Activated CD4-positive, alpha-beta T cell treated with anti-CD3 and anti-CD28 coated beads, Interleukin-2, amount 50 U/mL, for 48 hours (primary cell): ENCODE results near the gene EXOC4.

ENCODE experiments used
- DNase-seq, 2 experiments: peaks; one replicate each; pipeline ENCODE4 v3.0.0-alpha.2; 2020

EXOC4 gene

DNA sequence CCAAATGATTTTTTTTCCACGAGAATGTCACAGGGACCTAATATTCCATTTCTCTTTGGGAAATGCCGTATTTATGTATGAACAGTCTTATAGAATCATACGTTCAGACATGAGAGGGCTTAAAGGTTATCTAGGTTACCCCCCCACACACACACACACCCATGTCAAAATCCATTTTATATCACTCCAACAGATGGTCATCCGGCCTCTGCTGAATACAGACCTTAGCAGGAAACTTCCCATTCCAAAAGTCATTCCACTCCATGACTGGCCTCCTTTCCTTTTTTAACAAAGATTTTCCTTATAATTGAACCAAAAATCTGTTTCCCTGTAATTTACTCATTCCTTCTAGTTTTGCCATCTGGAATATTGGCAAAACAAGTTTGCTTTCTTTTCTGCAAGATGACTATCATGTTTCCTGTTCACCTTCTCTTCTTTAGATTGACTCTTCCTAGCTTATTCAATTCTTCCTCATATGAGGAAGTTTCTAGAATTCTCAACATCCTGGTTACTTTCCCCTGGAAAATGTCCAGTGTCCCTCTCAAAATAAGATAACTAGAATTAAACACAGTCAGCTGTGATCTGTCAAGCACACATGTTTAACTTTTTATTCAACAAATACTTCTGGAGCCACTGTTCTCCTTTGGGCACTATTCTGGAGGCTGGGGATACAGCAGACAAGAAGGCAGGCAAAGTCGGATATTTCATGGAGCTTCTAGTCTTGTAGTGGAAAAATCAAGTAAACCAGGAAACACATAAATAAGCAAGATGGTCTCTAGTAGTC, 597.8 kb downstream of the EXOC4 start:
- DNase-seq: no peak

DNA sequence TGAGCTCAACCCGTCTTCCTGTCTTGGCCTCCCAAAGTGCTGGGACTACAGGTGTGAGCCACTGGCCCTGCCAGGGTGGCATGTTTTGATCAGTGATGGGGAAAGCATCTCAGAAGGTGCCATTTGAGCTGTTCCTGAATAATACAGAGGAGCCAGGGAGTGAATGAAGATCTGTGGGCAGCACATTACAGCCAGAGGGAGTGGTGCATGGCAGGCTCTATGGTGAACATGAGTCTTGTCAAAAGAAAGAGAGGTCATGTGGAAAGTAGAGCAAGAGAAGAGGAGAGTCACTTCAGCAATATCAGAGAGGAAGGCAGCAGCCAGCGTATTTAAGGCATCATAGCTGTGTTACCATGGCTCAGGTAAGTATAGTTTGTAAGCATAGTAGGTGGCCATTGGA, 598.5 kb downstream of the EXOC4 start:
- DNase-seq: no peak

DNA sequence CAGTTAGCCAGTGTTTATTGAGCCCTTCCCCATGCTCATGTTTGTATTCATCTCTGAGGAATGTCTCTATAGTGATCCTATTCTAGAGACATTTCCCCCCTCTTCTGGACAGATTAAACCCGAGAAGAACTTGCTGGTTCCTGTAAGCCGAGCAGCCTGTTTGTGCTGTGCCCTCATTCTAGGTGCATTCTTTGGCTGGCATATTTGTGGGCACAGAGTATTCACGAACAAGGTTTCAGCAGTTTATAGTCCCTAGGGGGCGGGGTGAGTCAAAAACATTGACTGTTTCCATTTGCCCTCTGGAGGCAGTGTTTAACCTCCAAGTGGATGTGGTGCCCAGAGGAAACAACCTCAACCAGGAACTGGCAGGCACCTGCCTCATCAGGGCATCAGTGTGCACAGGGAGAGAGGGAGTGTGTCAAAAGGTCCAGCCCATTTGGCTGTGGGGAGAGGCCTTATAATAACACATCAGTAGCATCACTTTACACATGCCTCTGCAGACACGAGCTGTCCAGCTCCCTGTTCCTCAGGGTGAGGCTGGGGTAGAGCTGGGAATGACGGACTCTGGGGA, 600.9 kb downstream of the EXOC4 start:
- DNase-seq: peak; percentile 3 to 10

DNA sequence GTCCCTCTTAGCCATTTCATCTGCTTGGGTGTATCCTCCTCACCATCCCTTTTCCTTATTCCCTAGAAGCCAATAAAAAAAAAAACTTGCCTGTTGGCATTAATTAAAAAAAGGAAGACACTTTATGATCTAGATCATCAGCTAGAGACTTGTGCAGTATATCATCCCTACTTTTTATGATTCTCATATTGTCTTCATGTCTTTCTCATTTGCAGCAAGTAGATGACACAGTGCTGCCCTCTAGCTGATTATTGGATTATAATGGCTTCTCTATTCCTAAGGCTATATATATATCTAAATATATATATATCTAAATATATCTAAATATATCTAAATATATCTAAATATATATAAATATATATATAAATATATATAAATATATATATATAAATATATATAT, 601.9 kb downstream of the EXOC4 start:
- DNase-seq: no peak

DNA sequence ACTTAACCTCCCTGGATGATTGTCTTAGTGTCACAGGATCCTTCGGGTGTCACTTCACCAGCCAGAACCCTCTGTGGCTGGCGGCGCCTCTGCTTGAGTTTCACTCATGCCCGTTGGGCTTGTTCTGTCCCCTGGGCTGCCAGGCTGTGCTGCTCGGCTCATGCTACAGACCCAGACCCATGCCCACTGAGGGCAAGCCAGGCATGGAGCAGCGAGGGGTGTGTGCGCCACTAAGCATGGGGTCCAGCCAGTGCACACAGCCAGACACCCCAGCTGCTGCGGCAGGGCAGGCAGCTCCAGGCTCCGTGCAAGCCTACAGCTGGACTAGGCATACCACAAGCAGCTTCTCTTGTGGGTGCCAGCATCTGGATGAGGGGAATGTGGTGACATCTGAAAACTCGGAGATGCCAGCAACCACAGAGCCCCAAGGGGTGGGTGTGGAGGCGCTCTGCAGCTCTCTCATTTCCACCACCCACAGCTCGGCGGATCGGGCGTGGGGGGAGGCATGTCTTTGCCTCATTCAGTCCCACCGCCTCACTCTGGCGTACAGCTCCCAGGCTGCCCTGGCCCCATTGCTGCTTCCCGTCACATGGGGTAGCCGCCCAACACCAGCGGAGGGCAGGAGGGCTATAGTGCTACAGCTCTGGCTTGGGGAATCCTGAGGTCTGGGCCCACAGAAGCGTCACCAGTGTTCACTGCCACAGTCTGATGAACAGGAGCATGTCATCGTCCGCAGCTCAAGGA, 604.7 kb downstream of the EXOC4 start:
- no peak for DNase-seq

DNA sequence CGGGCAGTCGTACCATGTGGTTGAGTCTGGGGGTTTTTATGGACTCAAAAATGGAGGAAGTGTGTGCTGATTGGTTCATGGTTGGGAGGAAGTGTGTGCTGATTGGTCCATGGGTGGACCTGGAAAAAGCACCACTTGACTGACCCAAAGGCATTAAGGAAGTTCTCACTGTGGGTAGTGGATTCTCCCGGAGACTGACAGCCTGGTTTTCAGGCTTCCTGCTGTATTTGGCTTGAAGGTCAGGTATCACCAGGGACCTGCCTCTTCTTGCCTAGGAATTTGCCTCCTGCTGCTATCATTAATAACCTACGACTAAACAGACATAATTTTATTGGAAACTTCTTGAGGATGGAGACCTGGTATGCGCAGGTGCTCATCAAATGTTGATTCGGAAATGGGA, 605.4 kb downstream of the EXOC4 start:
- no peak for DNase-seq

DNA sequence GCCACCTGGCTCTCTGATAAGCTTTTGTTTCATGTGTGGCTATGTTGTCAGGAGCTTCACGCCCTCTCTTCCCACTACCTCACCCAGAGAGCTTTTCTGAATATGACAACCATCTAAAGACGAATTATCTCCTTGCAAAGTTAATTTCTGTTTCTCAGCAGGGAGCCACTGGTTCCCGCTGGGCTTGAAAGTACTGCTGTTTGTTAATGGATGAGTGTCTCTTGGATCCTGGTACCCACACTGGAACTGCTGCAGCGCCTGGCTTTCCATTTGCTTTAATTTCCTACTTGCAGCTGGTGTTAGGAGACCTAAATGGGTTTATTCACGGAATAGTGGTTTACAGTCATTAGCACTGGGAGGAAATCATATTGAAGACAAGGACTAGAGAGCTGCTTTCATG, 606.4 kb downstream of the EXOC4 start:
- no peak for DNase-seq

DNA sequence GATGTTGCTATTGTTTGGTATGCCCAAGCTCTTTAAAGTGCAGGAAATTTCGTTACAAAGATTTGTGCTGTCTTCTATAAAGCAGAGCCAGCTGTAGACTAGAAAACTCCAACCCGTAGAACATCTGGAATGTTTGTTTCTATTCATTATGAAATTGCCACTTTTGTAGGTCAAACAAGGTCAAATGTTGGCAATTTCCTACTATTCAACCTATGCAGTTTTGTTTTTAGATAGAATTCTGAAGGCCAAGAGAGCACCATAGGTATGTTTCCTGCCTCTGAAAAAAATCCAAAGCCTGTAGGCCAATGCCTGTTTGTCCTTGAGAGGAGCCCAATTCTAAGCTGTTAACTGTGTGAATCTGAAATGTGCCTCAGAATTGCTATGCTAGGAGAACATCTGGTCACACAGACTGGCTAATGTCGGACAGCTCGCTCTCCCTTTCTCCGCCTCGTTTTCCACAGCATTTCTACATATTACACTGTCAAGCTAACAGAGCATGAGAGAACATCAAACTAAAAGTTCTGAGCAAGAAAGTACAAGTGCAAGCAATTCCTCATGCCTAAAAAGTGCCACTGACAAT, 607.1 kb downstream of the EXOC4 start:
- no peak for DNase-seq

DNA sequence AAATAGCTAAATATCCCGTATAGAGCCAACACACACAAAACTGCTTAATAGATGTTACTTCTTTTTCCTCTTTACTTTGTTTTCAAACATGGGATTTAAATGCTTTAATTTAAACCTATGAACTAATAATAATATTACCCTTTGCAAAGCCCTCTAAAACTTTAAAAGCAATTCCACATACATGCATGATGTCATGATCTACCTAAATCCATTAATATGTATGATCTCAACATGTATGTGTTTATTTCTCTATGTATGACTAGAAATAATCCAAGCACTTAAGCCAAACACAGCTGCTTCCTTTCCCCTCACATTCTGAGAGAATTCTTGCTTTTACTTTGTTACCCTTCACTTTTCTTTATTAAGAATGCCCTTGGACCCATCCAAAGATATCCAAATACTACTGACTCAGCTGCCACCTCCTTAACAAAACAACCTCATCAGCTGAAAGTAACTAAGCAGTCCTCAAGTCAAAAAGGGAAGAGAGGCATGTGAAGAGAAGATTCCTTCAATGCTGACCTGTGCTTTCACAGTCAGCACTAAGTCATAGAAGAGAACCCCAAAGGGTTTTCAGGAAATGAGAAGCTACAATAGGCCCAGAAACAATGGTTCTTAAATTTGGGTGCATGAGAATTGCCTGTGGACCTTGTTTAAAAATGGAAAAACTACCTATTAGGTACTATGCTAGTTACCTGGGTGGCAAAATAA, 607.9 kb downstream of the EXOC4 start:
- DNase-seq: no peak

DNA sequence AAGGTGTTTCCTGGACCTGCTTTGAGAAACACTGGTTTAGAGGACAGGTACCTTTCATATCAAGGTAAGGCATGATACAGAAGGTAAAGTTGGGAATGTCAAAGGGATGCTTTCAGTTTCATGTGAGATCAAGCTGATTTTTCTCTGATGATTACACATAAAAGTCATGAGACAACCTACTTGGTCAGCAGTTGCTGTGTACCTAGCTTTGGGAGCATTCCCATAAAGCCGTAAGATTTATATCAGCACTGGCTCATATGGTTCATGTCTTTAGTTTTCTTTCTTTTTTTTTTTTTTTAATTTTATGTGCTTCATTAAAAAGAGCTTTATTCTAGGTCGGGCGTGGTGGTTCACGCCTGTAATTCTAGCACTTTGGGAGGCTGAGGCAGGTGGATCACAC, 609.0 kb downstream of the EXOC4 start:
- DNase-seq: no peak

DNA sequence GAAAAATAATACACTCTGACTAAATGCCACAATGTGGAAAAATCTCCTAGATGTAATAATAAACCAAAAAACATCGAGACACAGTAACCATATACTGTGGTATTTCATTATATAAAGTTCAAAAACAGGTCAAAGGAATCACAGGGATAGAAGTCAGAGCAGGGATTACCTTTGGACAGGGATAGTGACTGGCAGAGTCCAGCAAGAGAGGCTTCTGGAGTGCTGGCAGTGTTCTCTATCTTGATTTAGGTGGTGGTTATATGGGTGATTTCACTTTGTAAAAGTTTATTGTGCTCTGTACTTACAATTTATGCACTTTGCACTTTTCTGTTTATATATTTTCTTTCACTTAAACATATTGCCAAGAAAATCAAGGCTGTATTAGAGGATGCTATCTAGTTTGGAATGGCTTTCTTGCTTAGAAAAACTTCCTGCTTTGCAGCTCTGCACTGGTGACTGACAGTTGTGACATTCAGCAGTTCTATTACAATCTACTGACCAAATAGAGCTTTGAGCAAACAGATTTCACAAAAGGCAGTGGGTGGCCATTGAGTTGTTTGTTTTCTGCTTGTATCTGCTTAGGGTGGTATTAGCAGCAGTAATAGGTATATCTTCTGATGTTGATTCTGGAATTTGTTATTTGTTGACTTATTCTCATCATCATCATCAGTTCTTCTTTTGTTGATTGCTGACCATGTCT, 610.6 kb downstream of the EXOC4 start:
- no peak for DNase-seq

DNA sequence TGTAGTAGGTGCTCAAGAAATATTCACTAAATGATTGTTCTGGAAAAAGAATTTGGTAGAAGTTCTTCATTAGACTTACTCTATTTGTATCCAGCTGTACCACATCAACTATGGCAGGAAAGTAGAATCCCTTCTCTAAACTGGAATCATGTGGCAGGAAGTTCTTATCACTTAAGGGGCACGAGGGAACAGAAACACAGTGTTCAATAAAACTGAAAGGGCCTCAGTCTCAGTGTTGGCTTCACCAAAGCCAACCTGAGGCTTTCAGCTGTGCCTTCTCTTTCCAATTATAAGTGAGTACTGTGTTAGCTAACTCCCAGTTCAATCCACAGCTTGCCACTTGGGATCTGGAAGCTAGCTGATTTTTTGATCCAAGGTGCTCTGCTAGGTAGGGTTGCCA, 616.7 kb downstream of the EXOC4 start:
- no peak for DNase-seq

DNA sequence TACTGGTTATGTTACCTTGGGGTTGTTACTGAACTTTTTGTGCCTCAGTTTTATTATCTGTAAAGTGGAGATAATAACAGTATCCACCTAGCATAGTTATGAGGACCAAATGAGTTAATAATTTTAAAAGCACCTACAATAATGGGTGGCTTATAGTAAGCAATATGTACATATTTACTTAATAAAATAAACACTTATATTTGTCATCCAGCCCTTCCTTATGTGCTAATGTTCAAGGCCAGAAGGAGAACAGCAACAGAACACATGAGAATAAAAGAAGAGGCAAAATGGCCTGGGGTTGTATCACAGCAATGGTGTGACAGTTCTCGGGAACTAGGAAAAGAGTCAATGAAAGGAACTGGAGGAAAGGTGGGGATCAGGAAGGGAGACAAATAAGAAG, 618.9 kb downstream of the EXOC4 start:
- DNase-seq: no peak

DNA sequence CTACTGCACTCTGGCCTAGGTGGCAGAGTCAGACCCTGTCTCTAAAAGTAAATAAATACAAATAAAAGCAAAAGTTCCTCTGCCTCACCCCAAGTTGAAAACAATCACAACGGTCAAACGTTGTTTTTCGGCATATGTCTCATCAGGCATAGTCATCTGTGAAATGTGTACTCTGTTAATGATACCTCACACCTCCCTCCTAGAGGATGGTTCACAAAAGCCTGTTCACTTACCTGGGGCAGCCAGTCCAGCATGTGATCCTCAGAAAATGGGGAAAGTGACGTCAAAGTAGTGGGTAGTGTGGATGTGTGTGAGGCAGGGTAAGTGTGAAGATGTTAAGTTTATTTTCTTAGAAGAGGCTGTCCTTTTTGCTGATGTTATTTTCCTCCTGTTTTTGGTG, 620.3 kb downstream of the EXOC4 start:
- no peak for DNase-seq

DNA sequence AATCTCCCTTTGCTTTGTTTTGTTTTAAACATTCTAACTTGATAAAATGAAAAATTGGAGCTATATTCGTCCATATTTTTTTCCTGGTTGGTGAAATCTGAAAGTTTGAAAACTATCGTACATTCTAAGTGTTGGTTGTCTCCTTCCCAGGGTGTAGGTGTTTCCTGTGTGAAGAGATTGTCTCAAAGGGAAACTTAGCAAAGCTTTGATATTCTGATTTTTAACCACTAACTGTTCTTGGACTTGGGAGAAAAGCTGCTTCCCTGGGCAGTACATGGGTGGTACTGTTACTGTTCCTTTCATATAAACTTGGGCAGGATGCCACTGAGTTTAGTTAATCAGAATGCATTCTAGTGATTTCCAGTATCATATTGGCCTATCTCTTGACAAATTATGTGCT, 620.8 kb downstream of the EXOC4 start:
- DNase-seq: no peak

DNA sequence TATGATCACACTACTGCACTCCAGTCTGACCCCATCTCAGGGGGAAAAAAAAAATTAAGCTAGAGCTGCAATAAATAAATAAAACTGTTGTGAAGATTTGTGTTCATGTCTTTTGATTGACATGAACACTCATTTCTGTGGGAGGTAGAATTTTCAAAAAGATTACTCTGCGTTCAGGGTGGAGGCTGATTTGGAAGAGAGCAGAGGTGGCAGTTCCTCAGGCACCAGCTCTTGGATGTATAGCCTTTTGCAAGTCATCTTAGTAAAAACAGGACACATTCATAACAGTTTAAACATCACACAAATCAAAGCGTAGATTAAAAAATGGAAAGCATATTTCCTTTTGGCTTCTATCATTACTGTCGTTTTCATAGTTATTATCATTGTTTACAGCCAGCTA, 630.7 kb downstream of the EXOC4 start:
- DNase-seq: no peak

DNA sequence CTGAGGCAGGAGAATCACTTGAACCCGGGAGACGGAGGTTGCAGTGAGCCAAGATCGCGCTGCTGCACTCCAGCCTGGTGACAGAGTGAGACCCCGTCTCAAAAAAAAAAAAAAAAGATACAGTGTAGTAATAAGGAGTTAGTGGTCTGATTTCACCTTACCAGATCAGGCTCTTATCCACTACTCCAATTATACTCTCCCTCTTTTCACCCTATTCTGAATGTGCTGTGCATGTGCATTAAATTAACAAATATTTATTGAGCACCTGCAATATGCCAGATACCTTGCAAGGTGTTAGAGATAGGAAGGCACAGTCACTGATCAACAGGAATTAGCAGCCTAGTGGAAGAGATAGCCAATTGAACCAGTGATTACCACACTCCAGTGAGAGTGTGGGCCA, 632.3 kb downstream of the EXOC4 start:
- DNase-seq: no peak

DNA sequence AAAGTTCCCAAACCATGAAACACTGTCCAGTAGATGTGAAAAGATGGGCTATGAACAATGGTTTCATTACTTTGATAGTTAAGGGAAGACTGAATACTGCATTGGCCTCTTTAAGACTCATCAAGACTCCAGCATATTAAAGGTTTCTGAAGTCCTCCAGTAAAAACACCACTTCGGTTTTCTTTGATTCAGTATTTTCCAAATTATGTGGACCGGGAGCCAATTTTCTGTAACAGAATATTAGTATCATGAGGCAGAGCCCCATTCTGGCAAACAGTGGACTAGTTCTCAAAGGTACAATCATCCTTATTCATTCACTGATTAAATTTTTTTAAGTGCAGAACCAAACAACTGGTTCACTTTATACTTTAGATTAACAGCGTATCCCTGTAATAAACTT, 633.2 kb downstream of the EXOC4 start:
- DNase-seq: no peak

DNA sequence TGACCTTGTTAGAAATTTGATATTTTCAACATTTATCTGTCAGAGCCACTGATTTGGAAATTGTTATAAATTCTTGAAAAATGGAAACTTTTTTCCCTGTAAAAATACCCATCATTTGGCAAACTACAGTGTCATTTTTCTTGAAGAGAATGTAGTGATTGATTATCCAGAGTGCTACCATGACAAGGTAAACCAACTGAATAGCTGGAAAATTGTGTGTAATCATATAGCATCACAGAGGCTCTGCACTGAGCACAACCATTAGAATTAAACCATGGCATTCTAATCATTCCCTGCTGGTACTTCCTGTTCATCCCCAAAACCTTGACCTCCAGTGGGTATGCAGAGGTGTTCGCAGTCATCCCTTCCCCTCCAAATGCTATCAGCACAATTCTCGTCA, 633.9 kb downstream of the EXOC4 start:
- no peak for DNase-seq

DNA sequence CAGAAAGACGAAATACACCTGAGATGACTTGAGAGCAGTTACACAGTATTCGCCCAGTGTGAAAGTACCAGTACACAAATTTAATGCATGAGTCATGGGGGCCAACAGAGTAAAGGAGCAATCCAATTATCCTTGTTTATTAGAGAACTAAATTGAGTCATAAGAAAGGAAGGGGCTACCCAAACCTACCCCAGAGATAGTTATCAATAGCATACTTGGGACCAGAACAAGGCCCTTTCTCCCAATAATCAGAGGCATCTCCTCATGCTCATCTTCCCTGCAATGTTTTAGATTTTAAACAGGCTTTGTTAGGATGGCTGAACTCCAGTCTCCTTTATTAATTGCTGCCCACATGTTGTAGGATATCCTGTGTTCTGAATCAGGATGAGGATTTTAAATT, 634.6 kb downstream of the EXOC4 start:
- DNase-seq: no peak

DNA sequence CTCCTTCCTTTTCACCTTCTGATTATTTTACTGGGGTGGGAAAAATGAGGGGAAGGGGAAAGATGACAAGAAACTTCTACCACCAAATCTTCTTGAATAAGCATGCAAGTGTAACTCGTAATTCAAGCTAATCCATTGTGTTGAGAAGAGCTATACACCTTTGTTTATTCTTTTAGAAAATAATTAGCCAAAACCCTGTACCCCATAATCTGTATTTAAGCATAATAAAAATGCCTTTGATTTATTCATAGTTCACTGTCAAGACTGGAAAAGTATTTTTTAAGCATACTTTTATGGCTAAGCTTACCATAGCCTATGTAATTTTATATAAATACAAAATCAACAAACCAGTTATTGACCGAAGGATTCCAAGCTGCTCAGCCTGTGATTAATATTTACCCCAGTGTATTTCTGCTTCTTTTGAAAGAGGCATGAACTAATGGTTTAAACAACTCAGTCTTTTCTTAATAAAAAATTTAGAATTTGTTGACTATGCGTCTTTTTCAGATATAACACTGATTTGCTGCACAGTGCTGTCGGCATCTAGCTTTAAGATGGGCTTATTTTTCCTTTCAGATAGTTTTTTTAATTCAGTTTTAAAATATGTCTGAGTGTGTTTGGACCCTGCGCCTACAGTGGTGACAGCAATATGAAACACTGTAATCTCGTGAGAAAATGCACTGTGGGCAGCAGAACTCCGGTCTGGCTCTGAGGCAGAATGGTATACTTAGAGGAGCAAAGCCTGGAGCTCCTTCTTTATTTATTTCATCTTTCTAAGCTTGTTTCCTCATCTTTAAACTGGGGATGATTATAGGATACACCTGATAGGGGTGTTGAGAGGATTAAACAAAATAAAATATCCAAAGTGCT, 635.4 kb downstream of the EXOC4 start:
- DNase-seq: no peak

DNA sequence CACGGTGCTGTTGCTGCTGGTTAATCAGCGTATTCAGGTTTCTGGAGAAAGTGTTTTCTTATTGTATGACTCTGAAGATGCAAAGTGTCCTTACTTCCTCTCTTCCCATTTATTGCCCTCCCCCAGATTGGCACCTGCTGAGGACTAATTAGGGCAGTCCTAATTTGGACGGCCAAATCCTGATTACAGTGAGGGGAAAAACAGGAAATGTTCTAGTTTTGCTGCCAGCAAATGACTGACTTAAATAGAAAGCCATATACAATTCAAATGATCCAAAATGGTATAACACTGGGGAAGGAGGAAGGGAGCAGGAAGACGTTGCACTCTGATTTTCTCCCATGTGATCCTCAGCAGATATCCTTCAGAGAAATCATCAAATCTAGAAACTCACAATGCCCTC, 651.9 kb downstream of the EXOC4 start:
- no peak for DNase-seq
